K562 (cell line): ENCODE data around the gene NDUFB10. TPM values are rescaled to one million over a fixed set of nuclear protein-coding genes. Genes with fewer than 3 reads are reported as not detected.

ENCODE experiments used
- CEBPG ChIP-seq, 3 experiments: fragments of 200-800 bp in 1 of 3; sonication (Bioruptor generic) in 1 of 3; sonication (generic) in 1 of 3; formaldehyde crosslinking in 1 of 3; IDR thresholded peaks in 2 of 3; conservative IDR thresholded peaks in 1 of 3; 2 replicates each; pipeline versions ENCODE4 v1.6.1 to v1.8.0; 2016 to 2022; ENCODE audit warnings: missing compliant biosample characterization in 2 of 3, missing genetic modification characterization in 2 of 3, mild to moderate bottlenecking in 1 of 3, missing genetic modification reagents in 1 of 3
- EP400 ChIP-seq: fragments of 450-650 bp; IDR thresholded peaks from 2 replicates; pipeline ENCODE4 v1.6.1; 2017; ENCODE audit warnings: antibody characterized with exemption, mild to moderate bottlenecking, moderate library complexity
- GTF2F1 ChIP-seq: IDR thresholded peaks from 2 replicates; pipeline ENCODE4 v1.6.1; 2011; ENCODE audit warnings: low read depth, low read length, improper control_type of control experiment
- IRF2 ChIP-seq: sonication (generic); formaldehyde crosslinking; IDR thresholded peaks from 2 replicates; pipeline ENCODE4 v1.8.1; 2022; ENCODE audit warnings: mild to moderate bottlenecking, missing genetic modification reagents
- KDM5B ChIP-seq: fragments of 200-600 bp; sonication (generic); IDR thresholded peaks from 2 replicates; pipeline ENCODE4 v1.6.1; 2012; ENCODE audit warnings: low read depth, mild to moderate bottlenecking, moderate library complexity, low read length, control low read depth, inconsistent platforms; ENCODE audit not compliant: insufficient replicate concordance
- L3MBTL2 ChIP-seq: fragments of 450-650 bp; IDR thresholded peaks from 2 replicates; pipeline ENCODE4 v1.6.1; 2016; ENCODE audit warnings: mild to moderate bottlenecking, moderate library complexity
- MAZ ChIP-seq, 2 experiments: fragments of 450-650 bp in 1 of 2; sonication (generic) in 1 of 2; formaldehyde crosslinking; IDR thresholded peaks in 1 of 2; conservative IDR thresholded peaks in 1 of 2; 2 replicates each; pipeline versions ENCODE4 v1.4.0 to v1.5.0; 2020; ENCODE audit warnings: mild to moderate bottlenecking in 1 of 2, missing genetic modification reagents in 1 of 2
- MYBL2 ChIP-seq, 2 experiments: fragments of 450-650 bp in 1 of 2; sonication (generic) in 1 of 2; formaldehyde crosslinking in 1 of 2; IDR thresholded peaks; 2 replicates each; pipeline versions ENCODE4 v1.6.1 to v1.8.1; 2017 to 2022; ENCODE audit warnings: borderline replicate concordance in 1 of 2, inconsistent platforms in 1 of 2, low read depth in 1 of 2, mild to moderate bottlenecking in 1 of 2, missing genetic modification reagents in 1 of 2, moderate library complexity in 1 of 2
- NKRF ChIP-seq: fragments of 450-650 bp; IDR thresholded peaks from 2 replicates; pipeline ENCODE4 v1.6.1; 2016; ENCODE audit warnings: borderline replicate concordance
- NONO ChIP-seq, 2 experiments: fragments of 200-400 bp in 1 of 2; fragments of 450-650 bp in 1 of 2; formaldehyde crosslinking in 1 of 2; IDR thresholded peaks; 2 replicates each; pipeline ENCODE4 v1.6.1; 2017; ENCODE audit warnings: low read depth in 2 of 2, mild to moderate bottlenecking in 2 of 2, moderate library complexity in 2 of 2, low read length in 1 of 2
- NR2C2 ChIP-seq, 2 experiments: fragments of 200-800 bp in 1 of 2; sonication (Bioruptor generic) in 1 of 2; sonication (generic) in 1 of 2; formaldehyde crosslinking in 1 of 2; IDR thresholded peaks; 2 replicates each; pipeline versions ENCODE4 v1.6.1 to v1.8.0; 2016 to 2022; ENCODE audit warnings: mild to moderate bottlenecking in 1 of 2, missing compliant biosample characterization in 1 of 2, missing genetic modification characterization in 1 of 2, missing genetic modification reagents in 1 of 2
- RB1 ChIP-seq: fragments of 450-650 bp; IDR thresholded peaks from 2 replicates; pipeline ENCODE4 v1.6.1; 2017; ENCODE audit warnings: low read depth, mild to moderate bottlenecking
- TAF1 ChIP-seq: IDR thresholded peaks from 2 replicates; pipeline ENCODE4 v1.6.1; 2011; ENCODE audit warnings: mild to moderate bottlenecking, low read length, moderate library complexity; ENCODE audit not compliant: insufficient read depth, control insufficient read depth, severe bottlenecking; ENCODE audit errors: extremely low read depth
- TEAD4 ChIP-seq, 2 experiments: sonication (generic) in 1 of 2; formaldehyde crosslinking in 1 of 2; IDR thresholded peaks; 2 replicates each; pipeline versions ENCODE4 v1.6.1 to v1.8.0; 2012 to 2022; ENCODE audit warnings: borderline replicate concordance in 1 of 2, inconsistent platforms in 1 of 2, low read length in 1 of 2, mild to moderate bottlenecking in 1 of 2, missing genetic modification reagents in 1 of 2
- TFAP4 ChIP-seq: sonication (generic); formaldehyde crosslinking; IDR thresholded peaks from 2 replicates; pipeline ENCODE4 v1.8.0; 2022; ENCODE audit warnings: missing genetic modification reagents, mild to moderate bottlenecking, moderate library complexity, borderline replicate concordance
- ZNF140 ChIP-seq: fragments of 250-450 bp; sonication (Bioruptor Pico); IDR thresholded peaks from 2 replicates; pipeline ENCODE4 v1.8.0; 2021; ENCODE audit warnings: moderate library complexity, mild to moderate bottlenecking, inconsistent platforms
- ZNF23 ChIP-seq: fragments of 250-450 bp; sonication (Bioruptor Pico); IDR thresholded peaks from 2 replicates; pipeline ENCODE4 v1.4.0; 2020; ENCODE audit warnings: mild to moderate bottlenecking
- ZNF232 ChIP-seq: sonication (generic); formaldehyde crosslinking; IDR thresholded peaks from 2 replicates; pipeline ENCODE4 v1.8.0; 2022; ENCODE audit warnings: mild to moderate bottlenecking, missing genetic modification reagents
- ZNF354B ChIP-seq: fragments of 250-450 bp; sonication (Bioruptor Pico); IDR thresholded peaks from 2 replicates; pipeline ENCODE4 v1.4.0; 2020
- ZNF395 ChIP-seq: fragments of 200-800 bp; sonication (Bioruptor generic); IDR thresholded peaks from 2 replicates; pipeline ENCODE4 v1.6.1; 2017; ENCODE audit warnings: missing genetic modification characterization, missing compliant biosample characterization
- ZNF431 ChIP-seq: sonication (generic); formaldehyde crosslinking; IDR thresholded peaks from 2 replicates; pipeline ENCODE4 v1.8.0; 2022; ENCODE audit warnings: mild to moderate bottlenecking, missing genetic modification reagents
- polyA plus RNA-seq, 8 experiments: library from polyadenylated mRNA; depleted of rRNA in 4 of 8; stranded (reverse) in 5 of 8; unstranded in 3 of 8; fragments of >200 nt; fragmentation: Nextera tagmentation in 2 of 8; fragmentation: Illumina TruSeq in 1 of 8; extraction: Ambion mirVana in 2 of 8; extraction: Trizol in 1 of 8; gene quantifications; 2 replicates each; pipeline versions ENCODE4 v1.2.1 to v1.2.3, GENCODE V29; 2011 to 2014; ENCODE audit warnings: inconsistent platforms in 1 of 8, missing spikeins in 1 of 8
- total RNA-seq, 7 experiments: library from RNA; depleted of rRNA in 6 of 7; stranded (reverse); fragments of >200 nt in 6 of 7; fragmentation: Illumina TruSeq in 2 of 7; extraction: Trizol in 2 of 7; gene quantifications; 2 replicates each; pipeline versions ENCODE4 v1.2.1 to v1.2.3, GENCODE V29; 2011 to 2021; ENCODE audit warnings: low replicate concordance in 1 of 7

The NDUFB10 gene
- total and polyA plus RNA-seq, 9 of the 15 experiments (the other 6 are each of a cell fraction or from before 2014, with no cell fraction given), result 69.3 to 527 (median 161) TPM

GRCh38 chr16:2008631-2009163 lies 49.4 kb downstream of the NDUFB10 start (continued):
- no peak for TF ChIP-seq CEBPG (CRISPR knock-in tag; IDR thresholded peaks at IDR 0.05)
- 0 out of 4 replicates have a peak, but pooled peaks of 1 of the 2 experiments have one; percentile 1 for TF ChIP-seq CEBPG (tag; conservative IDR thresholded peaks at IDR 0.05 in 1 of 2, IDR thresholded peaks at IDR 0.05 in 1 of 2)
- no peak for TF ChIP-seq GTF2F1
- TF ChIP-seq ZNF23 (CRISPR knock-in tag), result no peak
- TF ChIP-seq MAZ (CRISPR knock-in tag; conservative IDR thresholded peaks at IDR 0.05 in 1 of 2, IDR thresholded peaks at IDR 0.05 in 1 of 2), result peak in 1 of 2 experiments; percentile 49; a peak in 1 of 4 replicates
- TF ChIP-seq ZNF232 (CRISPR knock-in tag), result 0 out of 2 replicates have a peak, but pooled peaks have one; percentile 26
- peak; percentile 7; the same call in 1 of the 2 replicates for TF ChIP-seq IRF2
- TF ChIP-seq TFAP4, result peak; percentile 44; the same call in 1 of the 2 replicates
- TF ChIP-seq NONO (IDR thresholded peaks at IDR 0.05; ENCODE audit: low read depth in 2 of 2, low read length in 1 of 2), result no peak
- TF ChIP-seq ZNF354B, result no peak
- no peak for TF ChIP-seq ZNF140 (CRISPR knock-in tag)
- TF ChIP-seq RB1, result peak; percentile 59; the same call in 1 of the 2 replicates
- TF ChIP-seq TAF1, result peak; percentile 13
- TF ChIP-seq TEAD4 (IDR thresholded peaks at IDR 0.05; ENCODE audit: low read length), result 0 out of 2 replicates have a peak, but pooled peaks have one; percentile 31
- no peak for TF ChIP-seq TEAD4 (CRISPR knock-in tag; IDR thresholded peaks at IDR 0.05; ENCODE audit: borderline replicate concordance)
- TF ChIP-seq MYBL2 (IDR thresholded peaks at IDR 0.05; ENCODE audit: low read depth), result no peak
- no peak for TF ChIP-seq MYBL2 (CRISPR knock-in tag; IDR thresholded peaks at IDR 0.05; ENCODE audit: borderline replicate concordance)
- TF ChIP-seq NKRF, result peak; percentile 47; the same call in 1 of the 2 replicates
- 0 out of 2 replicates have a peak, but pooled peaks have one; percentile 6 for TF ChIP-seq EP400
- peak; percentile 96 for TF ChIP-seq L3MBTL2
- no peak for TF ChIP-seq NR2C2 (CRISPR knock-in tag; IDR thresholded peaks at IDR 0.05)
- peak; percentile 37 for TF ChIP-seq NR2C2 (tag; IDR thresholded peaks at IDR 0.05)
- no peak for TF ChIP-seq ZNF395
- 0 out of 2 replicates have a peak, but pooled peaks have one; percentile 50 for TF ChIP-seq ZNF431 (CRISPR knock-in tag)
- peak; percentile 6 for TF ChIP-seq KDM5B
